HG02623 (cell line): ENCODE measurements around the gene GBE1.
"Not testable (repeated sequence)": the region's sequence is repeated elsewhere in the genome, so short reads cannot be mapped to it uniquely, and the experiment has no call there.

Experiments
- ATAC-seq: cut with Tn5 transposase; IDR thresholded peaks from one replicate; pipeline ENCODE4 v1.9.1; 2021; ENCODE audit warnings: moderate library complexity; ENCODE audit not compliant: unreplicated experiment

Gene GBE1

DNA sequence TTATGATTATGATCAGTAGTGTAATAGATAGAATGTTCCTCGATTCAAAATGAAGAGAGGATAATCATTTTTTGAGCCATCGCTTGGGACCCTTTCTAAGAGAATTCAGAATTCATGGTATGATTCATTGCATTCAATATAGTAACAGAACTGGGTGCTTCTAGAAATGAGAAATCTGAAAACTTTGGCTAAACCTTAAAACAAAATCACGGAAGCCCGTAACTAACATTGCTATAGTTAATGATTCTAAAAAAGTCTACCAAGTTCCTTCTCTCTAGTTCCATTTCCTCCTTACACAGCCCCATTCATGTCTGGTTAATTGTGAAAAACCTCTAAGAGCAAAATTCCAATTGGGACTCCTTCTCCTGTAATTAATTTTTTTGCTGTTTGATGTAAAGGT lies 217.1 kb downstream of the GBE1 start:
- peak; percentile 40 for ATAC-seq

DNA sequence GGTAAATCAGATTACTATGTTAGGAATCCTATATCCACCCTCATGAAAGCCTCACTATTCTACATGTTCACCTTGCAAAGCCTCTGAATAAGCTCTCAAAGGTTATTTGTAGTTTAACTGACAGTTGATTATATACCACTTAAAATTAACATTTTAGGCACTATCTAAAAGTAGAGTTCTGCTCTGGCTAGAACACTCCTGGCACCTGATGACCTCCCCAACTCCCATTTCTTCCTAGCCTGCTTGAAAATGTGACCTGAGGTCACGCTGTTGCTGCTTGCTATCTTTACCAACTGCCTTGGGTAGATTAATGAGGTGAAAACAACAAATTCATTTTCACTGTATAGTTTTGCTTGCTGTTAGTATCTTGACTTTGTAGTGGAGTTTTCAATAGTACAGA lies 220.7 kb downstream of the GBE1 start:
- no peak for ATAC-seq

GRCh38 chr3:81531846-81532245 lies 229.6 kb downstream of the GBE1 start:
- ATAC-seq, result no peak

GRCh38 chr3:81531263-81531662 lies 230.2 kb downstream of the GBE1 start:
- ATAC-seq, result no peak

- ATAC-seq, result no peak
Observed at GRCh38 chr3:81530180-81530939, 231.1 kb downstream of the GBE1 start.

- no peak for ATAC-seq
Observed at GRCh38 chr3:81521855-81522254, 239.6 kb downstream of the GBE1 start.

- no peak for ATAC-seq
Observed at GRCh38 chr3:81518945-81519344, 242.5 kb downstream of the GBE1 start.

DNA sequence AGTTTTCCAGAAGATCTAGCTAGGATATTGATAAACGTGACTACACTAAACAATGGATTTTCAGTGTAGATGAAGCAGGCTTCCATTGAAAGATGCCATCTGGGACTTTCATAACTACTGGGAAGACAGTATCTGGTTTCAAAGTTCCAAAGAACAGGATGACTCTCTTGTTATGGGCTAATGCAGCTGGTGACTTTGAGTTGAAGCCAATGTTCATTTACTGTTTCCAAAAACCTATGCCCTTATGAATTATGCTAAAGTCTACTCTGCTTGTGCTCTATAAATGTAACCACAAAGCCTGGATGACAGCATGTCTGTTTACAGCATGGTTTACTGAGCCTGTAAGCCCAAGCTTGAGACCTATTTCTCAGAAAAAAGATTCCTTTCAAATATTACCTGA lies 245.4 kb downstream of the GBE1 start:
- no peak for ATAC-seq

DNA sequence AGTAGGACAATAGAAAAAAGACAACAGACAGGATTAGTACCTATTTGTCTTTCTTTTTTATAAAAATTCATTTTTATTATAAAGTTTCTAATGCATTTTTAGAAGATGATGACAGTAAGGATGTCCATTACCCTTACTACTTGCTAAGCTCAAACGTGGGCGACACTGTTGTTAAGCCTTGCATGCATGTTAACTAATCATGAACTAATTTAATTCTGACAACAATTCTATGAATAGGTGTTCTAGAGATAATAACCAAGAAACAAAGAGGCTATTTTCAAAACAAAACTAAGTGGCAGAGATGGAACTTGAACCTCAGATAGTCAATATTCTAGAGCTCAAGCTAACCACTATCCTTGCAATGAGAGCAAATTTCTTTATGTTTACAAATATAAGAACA lies 247.9 kb downstream of the GBE1 start:
- ATAC-seq, result no peak

DNA sequence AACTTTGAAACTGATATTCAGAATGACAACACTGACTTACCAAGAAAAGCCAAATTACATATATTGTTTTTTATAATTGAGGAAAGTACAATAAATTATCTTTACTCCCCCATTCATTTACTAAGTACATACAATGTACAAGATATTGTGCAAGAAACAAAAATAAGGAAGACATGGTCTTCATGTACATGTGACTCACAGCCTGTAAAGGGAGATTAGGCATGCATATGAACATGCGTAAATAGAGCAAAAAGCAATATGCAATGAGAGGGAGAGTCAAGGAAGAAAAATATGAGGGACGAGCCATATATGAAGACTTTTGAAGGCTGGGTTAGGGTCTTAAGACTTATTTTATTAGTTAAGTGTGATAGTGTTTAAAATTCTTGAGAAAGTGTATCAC lies 258.4 kb downstream of the GBE1 start:
- ATAC-seq, result no peak

GRCh38 chr3:81502236-81502635 lies 259.2 kb downstream of the GBE1 start:
- ATAC-seq, result no peak

DNA sequence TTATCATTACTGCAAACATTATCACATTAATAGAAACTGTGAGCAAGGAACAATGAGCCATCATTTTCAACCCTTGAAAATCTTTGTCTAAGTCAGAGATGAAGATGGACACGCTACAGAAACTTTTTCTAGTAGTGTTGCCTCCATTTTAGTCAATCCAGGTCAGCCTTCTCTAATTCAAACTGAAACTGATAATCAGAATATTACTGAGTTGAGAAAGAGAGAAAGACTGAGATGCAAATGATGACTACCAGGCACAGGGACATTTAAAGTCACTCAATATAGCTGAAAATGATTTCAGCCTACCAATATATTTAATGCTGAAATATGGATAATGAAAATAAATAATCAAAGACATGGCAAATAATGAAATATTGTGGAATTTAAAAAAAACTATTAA lies 261.4 kb downstream of the GBE1 start:
- peak; percentile 82 for ATAC-seq

DNA sequence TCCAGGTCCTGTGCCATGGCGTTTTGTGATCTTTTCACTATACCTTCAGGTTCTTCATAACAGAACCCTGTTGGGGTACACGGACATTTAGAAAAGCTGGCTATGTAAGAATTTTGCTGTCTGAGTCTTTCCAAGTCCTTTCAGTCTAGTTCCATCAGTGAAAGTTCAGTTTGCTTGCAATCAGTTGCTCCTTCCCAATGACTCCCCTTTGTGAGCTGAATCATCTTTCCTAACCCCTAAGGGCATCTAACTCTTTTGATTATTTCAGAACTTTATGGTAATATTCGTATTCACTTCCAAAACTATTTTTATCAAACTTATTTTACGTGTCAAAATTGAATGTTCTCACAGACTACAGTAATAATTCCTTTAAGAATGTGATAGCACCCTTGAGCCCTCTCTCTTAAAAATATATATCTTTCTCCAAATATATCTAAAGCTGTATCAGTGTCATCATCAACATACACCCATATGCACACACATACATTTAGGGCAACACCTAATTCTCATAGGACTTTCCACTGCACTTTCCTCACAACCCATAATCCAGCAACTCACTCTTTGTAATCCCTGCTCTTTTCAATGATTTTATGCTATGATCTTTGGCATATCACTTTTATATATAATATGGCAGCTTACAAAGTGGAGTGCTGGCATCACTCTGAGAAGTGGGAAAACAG lies 263.7 kb downstream of the GBE1 start:
- no peak for ATAC-seq

DNA sequence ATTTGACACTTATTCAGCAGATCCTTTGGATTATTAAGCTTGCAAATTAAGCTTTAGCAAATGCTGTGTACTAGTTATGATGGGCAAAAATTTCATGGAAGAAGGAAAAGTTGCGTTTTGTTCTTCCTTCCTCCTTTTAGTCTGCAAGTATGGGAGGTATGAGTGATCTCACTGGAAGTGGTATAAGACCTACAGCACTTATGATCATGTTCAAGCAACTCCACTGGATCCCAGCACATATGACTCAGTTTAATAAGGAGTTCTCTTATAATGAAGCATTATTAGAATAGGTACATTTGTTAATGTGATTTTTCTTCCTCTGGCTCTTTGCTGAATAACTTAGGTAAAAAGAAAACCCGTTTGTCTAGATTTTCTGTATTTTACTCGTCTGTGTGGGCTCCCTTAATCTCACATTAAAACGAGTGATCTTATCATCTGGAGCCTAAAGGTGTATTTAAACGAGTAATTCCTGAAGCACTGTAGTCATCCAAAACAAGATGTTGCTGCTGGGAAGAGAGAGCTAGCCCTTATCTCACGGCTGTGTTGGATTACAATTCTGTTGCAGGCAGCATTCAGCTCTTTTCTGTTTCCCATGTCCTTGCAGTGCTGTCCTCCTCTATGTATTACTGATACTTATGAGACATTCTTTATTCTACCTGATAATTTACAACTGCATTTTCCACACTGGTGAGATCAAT lies 264.9 kb downstream of the GBE1 start:
- no peak for ATAC-seq

- ATAC-seq, result not testable (repeated sequence)
Observed at GRCh38 chr3:81492471-81492870, 269.0 kb downstream of the GBE1 start.

GRCh38 chr3:81492040-81492439 lies 269.4 kb downstream of the GBE1 start:
- ATAC-seq, result no peak

DNA sequence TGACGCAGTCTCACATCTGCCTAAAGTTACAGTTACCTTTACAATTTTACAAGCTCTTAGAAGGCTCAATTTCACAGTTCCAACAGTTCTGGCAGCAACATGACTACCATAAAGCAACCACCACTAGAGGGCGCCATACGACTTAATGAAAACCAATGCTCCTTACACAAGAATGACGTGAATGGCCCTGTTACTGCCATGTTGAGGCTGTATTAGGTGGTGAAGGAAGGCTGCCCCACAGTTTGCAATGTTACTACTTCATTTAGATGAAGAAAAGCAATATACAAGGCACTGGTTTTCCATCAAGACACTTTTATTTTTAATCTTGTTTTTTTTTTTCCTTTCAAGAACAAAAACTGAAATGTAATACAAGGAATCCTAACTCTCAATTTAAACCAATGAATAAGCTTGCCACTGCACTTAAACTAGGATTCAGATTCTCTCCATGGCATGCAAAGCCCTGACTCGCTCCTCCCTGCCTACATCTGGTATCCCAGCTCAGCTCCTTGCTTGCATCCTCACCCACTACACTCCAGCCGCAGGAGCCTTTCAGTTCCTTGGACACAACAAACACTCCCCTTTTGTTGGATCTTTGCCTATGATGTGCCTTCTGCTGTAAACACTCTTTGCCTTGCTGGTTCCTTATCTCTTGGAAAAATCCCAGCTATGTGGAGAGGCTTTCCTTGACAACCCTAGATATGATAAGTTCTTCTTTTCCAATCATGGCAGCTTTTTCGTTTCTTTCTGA lies 270.7 kb downstream of the GBE1 start:
- peak; percentile 92 for ATAC-seq

GRCh38 chr3:81485444-81485865 lies 276.0 kb downstream of the GBE1 start:
- peak; percentile 99 for ATAC-seq

DNA sequence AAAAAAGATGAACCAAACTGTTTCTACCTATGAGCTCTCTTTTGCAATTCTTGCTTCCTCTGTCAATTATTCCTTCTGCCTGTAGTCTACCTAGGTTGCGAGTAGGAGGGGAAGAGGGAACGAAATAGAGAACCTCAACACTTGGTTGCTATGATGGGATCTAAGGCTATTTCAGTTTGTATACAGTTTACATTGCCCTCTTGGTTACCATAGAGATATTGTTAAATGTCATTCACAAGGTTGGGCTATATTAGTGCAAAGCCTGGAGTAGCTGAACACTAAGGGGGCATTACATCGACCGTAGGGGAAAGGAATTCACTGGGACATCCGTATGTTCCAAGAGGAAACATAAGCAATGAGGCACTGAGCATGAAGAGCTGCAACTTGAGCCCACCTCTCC lies 276.9 kb downstream of the GBE1 start:
- no peak for ATAC-seq

GRCh38 chr3:81483046-81483445 lies 278.4 kb downstream of the GBE1 start:
- no peak for ATAC-seq

DNA sequence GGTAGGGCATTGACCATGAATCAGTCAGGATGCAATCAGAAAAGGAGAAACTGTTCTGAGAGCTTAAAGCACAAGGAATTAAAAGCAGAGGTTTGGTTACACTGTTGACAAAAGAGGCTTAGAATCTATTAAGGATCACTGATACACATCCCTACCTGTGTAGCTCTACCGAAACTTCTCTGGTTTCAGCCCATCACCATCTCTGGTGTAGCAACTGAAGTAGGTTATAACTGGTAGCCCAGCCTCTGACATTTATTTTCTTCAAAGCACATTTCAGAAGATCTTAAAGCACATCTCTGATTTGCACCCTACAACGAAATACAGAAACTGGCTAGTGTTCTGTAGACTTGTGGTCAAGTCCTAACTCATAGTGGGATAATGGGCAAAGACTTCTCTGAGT lies 283.7 kb downstream of the GBE1 start:
- ATAC-seq, result no peak
